GM12874 (cell line): ENCODE data around the gene GNAS-AS1.

Experiments
- TF ChIP-seq, protein P1 (sequence below): IDR thresholded peaks from 2 replicates; pipeline ENCODE4 v1.5.1; 2011; ENCODE audit warnings: low read depth, mild to moderate bottlenecking, control low read depth, low read length, moderate library complexity; ENCODE audit not compliant: insufficient read depth

Gene GNAS-AS1

DNA sequence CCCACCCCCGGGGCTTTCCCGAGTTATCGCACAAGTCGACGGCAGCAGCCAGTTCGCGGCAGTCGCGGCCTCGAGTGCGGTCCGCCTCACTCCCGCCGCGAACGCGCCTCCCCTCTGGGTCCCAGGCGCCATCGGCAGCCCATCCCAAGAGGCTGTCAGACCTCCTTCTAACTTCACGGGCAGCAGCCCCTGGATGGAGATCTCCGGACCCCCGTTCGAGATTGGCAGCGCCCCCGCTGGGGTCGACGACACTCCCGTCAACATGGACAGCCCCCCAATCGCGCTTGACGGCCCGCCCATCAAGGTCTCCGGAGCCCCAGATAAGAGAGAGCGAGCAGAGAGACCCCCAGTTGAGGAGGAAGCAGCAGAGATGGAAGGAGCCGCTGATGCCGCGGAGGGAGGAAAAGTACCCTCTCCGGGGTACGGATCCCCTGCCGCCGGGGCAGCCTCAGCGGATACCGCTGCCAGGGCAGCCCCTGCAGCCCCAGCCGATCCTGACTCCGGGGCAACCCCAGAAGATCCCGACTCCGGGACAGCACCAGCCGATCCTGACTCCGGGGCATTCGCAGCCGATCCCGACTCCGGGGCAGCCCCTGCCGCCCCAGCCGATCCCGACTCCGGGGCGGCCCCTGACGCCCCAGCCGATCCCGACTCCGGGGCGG is 3.4 kb upstream of the GNAS-AS1 start:
- TF ChIP-seq, protein P1, sequence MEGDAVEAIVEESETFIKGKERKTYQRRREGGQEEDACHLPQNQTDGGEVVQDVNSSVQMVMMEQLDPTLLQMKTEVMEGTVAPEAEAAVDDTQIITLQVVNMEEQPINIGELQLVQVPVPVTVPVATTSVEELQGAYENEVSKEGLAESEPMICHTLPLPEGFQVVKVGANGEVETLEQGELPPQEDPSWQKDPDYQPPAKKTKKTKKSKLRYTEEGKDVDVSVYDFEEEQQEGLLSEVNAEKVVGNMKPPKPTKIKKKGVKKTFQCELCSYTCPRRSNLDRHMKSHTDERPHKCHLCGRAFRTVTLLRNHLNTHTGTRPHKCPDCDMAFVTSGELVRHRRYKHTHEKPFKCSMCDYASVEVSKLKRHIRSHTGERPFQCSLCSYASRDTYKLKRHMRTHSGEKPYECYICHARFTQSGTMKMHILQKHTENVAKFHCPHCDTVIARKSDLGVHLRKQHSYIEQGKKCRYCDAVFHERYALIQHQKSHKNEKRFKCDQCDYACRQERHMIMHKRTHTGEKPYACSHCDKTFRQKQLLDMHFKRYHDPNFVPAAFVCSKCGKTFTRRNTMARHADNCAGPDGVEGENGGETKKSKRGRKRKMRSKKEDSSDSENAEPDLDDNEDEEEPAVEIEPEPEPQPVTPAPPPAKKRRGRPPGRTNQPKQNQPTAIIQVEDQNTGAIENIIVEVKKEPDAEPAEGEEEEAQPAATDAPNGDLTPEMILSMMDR: no peak

DNA sequence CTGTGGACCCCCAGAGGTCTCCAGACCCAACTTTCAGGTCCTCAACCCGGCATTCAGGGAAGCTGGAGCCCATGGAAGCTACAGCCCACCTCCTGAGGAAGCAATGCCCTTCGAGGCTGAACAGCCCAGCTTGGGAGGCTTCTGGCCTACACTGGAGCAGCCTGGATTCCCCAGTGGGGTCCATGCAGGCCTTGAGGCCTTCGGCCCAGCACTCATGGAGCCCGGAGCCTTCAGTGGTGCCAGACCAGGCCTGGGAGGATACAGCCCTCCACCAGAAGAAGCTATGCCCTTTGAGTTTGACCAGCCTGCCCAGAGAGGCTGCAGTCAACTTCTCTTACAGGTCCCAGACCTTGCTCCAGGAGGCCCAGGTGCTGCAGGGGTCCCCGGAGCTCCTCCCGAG is 2.8 kb upstream of the GNAS-AS1 start:
- TF ChIP-seq, protein P1: no peak

DNA sequence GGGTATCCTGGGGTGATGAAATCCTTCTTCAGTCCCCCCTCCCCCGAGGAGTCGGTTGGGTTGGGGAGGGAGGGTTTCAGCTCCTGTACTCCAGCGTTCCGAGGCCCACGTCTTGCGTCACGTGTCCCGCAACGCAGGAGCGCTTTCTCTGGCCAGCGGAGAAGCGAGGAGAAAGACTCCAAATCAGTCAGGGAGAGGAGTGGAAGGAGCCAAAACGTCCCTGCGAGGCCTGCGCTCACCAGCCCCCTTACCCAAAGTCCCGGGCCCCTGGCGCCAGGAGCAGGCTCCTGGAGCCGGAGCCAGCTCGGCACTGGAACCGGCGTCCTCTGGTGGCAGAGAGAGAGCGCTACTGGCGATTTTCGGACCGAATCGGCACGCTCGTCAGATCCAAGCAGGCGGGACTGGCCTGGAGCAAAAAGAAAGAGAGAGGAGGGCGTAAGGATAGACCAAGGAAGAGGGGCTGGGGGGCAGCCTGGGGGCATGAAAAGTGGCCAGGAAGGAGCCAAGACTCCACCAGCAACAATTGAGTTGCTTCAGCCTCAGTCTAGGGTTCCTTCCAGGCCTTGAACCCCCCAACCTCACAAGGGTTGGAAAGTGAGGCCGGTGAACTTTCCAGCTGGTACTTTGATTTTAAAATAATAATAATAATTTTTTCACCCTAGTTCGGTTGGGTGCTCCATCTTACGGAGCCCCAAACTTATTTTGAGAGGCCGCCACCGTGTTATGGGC is 2.0 kb upstream of the GNAS-AS1 start, which contains the start of gene GNAS:
GNAS (plus strand) TSS at position 174 of the 729 bp plus-strand sequence.
- TF ChIP-seq, protein P1: peak; percentile 70

DNA sequence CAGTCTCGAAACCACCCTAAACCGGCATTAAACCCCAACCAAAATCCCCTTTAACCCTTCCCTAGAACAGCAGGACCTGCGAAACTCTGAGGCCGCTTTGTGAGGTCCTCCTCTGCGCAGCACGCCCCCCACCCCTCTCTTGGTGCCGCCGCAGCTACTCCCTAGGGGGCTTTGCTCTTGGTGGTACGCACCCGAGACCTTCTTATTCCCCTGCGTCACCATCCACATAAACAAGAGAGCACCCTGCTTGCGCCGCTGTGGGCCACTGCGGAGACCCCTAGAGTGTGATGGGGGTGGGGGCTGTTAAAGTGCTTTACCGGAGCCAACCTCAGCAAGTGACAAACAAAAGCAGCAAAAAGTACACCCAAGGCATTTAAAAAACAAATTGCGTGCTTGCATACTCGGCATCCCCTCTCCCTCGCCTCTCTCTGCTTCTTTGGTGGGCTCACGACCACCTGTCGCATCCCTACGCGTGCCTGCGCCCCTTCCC is 1.3 kb upstream of the GNAS-AS1 start:
- TF ChIP-seq, protein P1: no peak

DNA sequence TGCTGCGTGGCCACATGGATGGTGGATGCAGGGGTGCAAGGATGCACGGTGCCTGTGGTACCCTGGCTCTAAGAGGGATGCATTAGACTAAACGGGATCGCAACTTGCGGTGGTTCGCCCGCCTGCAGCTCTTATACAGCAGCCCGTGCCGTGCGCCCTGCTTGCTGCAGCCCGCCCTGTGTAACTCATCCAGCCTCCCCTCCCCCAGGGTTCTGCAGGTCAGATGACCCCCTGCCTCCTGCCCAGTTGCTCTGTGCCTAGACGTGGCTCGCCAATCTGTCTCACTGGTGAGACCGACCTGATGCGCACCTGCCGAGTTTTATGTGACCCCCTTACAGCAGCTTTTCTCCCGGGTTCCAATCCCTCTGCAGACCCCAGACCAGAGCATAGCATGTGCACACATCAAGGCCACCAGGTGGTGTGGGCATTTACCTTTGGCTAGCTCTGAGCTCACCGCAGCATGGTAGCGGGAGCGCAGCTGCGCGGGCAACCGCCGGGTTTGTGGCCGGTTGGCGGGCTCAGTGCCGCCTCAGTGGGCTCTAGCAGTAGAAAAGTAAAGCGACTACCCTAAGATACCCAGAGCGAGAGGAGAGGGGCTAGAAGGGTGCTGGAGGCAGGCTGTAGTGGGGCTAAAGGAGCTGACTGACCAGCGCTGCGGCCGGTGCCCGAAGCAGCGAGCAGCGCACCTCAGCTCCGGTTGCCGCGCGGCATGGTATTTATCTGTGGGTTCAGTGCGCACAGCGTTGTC is 693 bp upstream of the GNAS-AS1 start:
- TF ChIP-seq, protein P1: no peak

DNA sequence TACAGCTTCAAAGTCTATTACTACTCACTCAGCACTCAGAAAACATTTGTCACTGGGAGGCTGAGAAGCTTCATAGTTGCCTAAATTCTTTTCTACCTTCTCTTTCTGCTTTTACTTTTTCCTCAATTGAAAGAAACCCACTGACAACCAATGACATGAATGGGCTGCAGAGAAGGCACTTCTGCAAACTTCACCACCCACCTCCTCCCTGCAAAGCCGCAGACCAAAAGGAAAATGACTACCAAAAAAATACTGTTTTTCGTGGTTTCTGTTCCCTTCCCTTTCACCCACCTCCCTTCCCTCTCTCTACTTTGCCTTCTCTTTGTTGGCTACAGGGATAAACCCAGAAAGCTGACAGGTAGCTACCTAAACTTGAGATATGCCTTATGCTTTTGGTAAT is 3.2 kb downstream of the GNAS-AS1 start:
- TF ChIP-seq, protein P1: no peak

DNA sequence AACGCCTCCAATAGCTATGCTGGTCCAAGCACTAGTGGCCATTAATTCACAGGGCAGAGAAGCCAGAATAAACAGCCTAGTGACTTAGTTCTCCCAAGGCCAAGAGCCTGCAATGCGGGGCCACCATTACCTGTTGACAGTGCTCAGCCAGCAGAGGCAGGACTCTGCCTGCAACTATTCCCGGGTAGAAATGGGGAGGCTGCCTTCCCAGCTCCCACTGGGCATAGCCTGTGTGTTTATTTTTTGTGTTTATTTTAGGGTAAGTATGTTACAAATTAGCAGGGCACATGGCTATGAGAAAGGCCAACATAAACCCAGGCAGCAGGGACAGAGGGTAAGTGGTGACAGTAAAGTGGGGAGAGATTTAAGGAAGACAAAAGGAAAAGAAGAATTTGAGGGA is 5.0 kb downstream of the GNAS-AS1 start:
- TF ChIP-seq, protein P1: no peak
